OCI-LY1 (cell line): ENCODE measurements around the gene VDAC1.

Experiments used
- CTCF ChIP-seq: fragments of 200-600 bp; sonication (generic), shearing (Covaris generic); IDR thresholded peaks from 2 replicates; pipeline ENCODE4 v1.5.1; 2017; ENCODE audit warnings: mild to moderate bottlenecking, antibody characterized with exemption, low read length, moderate library complexity, mixed read lengths
- EZH2 ChIP-seq: fragments of 200-600 bp; sonication (generic), shearing (Covaris generic); IDR thresholded peaks from 2 replicates; pipeline ENCODE4 v1.8.0; 2017; ENCODE audit warnings: borderline replicate concordance, mixed run types, mild to moderate bottlenecking, antibody characterized with exemption, low read length, moderate library complexity, mixed read lengths

- TF ChIP-seq CTCF (no peak), EZH2 (no peak)
These were observed 37.0 kb downstream of the VDAC1 start for GRCh38 chr5:133967698-133968203.
